Stimulated activated CD4-positive, alpha-beta T cell treated with anti-CD3 and anti-CD28 coated beads, Interleukin-15, amount 100 ng/mL, for 1 hour (primary cell): ENCODE data around the gene NUS1.
"Not testable (repeated sequence)": the region's sequence is repeated elsewhere in the genome, so short reads cannot be mapped to it uniquely, and the experiment has no call there.

Experiments
- DNase-seq, 2 donors: peaks; one replicate each; pipeline ENCODE4 v3.0.0-alpha.2; 2020; ENCODE audit warnings: low read depth in 1 of 2, low spot score in 1 of 2

The NUS1 gene

DNA sequence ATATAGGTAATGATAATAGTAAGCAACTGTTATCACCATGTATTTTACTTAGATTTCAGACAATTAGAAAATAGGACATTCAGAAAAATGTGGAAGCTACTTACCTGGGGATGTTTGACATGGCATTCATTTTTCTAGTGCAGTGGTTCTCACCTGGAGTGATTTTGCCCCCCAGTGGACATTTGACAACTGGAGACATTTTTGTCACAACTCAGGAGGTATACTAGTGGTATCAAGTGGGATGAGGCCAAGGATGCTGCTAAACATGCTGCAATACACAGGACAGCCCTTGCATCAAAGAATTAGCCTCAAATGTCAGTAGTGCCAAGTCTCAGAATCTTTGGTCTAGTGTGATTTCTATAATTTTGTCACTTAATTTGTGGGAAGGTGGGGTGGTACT is 36.1 kb downstream of the NUS1 start:
- no peak for DNase-seq

DNA sequence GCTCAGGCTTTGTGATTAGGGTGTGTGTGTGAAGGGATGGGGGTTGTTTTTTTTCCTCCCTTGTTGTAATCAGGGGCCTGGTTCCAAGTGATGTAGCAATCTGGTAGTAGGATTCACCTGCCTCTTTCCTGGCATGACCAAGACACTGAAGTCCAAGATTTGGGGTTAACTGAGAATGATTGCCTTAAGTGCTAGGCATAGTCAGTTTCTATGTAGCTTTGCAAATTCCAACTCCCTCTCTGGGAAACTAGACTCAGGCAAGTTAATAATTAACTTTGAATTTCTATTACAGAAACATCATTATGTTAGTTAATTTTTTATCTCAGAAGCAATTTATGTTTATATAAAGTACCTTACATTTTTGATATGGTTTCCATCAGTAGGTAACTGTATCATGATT is 43.6 kb downstream of the NUS1 start:
- no peak for DNase-seq

DNA sequence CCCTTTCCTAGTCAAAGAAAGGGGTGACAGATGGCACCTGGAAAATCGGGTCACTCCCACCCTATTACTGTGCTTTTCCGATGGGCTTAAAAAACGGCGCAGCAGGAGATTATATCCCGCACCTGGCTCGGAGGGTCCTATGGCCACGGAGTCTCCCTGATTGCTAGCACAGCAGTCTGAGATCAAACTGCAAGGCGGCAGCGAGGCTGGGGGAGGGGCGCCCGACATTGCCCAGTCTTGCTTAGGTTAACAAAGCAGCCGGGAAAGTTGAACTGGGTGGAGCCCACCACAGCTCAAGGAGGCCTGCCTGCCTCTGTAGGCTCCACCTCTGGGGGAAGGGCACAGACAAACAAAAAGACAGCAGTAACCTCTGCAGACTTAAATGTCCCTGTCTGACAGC is 46.3 kb downstream of the NUS1 start:
- not testable (repeated sequence) for DNase-seq

DNA sequence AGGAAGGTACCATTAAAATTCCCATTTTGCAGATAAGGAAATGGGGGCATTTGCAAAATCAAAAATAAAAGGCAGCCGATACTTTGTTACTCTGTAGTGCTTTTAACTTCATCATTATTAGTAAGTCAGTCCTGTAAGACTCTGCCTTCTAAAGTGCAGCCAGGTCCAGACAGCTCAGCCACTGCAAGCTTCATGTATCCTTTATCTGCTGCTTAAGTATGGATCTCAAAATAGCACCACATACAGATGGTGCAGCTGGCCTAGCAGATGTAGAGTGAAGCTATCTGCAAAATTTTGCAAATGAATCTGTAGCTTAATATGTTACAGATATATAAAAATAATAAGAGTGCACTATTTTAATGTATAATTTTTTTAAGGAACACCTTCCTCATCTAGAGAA is 53.4 kb downstream of the NUS1 start:
- no peak for DNase-seq

DNA sequence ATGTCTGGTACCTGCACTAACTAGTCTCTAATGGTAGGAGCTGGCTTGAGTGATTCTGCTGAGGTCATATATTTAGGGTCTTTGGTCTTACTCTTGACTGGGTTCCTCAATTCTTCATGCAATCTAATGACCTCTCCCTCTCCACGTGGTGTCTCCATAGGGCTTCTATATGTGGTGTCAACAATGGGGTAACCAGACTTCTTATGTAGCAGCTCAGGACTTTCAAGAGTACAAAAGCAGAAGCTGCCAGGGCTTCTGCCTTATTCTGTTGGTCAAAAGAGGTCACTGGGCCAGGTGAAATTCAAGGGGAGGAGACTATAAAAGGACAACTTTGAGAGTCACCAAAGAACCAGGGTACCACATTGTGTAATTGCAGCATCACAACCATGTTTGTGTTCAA is 54.3 kb downstream of the NUS1 start:
- DNase-seq = no peak

DNA sequence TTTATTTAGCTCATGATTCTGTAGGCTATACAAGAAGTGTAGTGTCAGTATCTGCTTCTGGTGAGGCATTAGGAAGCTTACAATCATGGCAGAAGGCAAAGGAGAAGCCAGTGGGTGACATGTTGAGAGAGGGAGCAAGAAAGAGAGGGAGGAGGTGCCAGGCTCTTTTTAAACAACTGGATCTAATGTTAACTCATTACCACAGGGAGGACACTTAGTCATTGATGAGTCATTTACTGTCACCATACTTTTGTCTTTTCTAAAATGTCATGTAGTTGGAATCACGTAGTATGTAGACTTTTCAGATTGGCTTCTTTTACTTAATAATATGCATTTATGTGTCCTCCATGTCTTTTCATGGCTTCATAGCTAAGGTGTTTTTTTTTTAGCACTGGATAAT is 58.1 kb downstream of the NUS1 start:
- DNase-seq = no peak

DNA sequence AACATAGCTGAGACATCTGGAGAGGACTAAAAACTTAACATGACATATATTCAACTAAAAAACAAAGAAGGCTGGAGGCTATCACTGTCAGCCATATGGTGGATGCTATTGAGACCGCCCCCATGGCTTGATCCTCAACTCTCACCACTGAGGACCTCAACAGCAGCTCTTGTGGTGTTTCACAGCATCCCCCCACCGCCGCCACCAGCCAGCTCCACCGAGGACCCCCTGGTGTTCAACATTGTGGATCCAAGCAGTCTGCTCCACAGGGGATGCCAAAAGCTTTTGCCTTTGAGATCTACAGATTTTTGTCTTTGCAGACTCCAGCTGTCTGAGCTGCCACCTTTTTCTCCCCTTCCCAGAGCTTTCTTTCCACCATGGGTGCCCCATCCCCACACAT is 64.6 kb downstream of the NUS1 start:
- DNase-seq = no peak

DNA sequence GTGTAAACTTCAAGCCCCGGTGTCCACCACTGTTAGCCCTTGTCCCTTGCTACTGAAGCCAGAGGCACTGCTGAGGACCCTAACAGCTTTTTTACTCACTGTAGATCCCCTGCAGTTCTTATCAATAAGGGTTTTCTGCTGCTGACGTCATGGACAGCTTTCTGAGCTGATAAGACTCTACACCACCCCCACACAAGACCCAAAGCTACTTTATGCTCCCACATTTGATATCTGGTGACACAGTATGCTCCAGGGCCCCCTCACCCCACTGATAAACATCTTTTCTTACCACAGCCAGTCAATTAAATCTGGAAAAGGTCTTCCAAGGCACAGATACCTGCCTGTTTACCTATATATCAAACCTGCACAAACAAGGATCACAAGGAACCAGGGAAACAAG is 65.3 kb downstream of the NUS1 start:
- DNase-seq = no peak

DNA sequence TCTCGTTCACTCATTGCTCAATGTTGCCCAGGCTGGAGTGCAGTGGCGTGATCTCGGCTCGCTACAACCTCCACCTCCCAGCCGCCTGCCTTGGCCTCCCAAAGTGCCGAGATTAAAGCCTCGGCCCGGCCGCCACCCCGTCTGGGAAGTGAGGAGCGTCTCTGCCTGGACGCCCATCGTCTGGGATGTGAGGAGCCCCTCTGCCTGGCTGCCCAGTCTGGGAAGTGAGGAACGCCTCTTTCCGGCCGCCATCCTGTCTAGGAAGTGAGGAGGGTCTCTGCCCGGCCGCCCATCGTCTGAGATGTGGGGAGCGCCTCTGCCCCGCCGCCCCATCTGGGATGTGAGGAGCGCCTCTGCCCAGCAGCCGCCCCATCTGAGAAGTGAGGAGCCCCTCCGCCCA is 75.4 kb downstream of the NUS1 start:
- not testable (repeated sequence) for DNase-seq
